AG08395 (cell line): Measurements from ENCODE around the gene FRMD4A.

Experiments used
- DNase-seq: peaks from one replicate; pipeline ENCODE4 v3.0.0; 2012; ENCODE audit warnings: mixed read lengths, low spot score

The FRMD4A gene

GRCh38 chr10:13750299-13751190, 580.2 kb downstream of the FRMD4A start:
- no peak for DNase-seq

- no peak for DNase-seq
Measured at GRCh38 chr10:13745271-13745670, 585.5 kb downstream of the FRMD4A start.

GRCh38 chr10:13743963-13744362, 586.8 kb downstream of the FRMD4A start:
- DNase-seq, result no peak

- DNase-seq, result no peak
Measured at GRCh38 chr10:13743101-13743693, 587.5 kb downstream of the FRMD4A start.

GRCh38 chr10:13741438-13741837, 589.3 kb downstream of the FRMD4A start:
- no peak for DNase-seq

GRCh38 chr10:13740461-13740860, 590.3 kb downstream of the FRMD4A start:
- no peak for DNase-seq

- peak; percentile 14 for DNase-seq
Measured at GRCh38 chr10:13739183-13739582, 591.5 kb downstream of the FRMD4A start.

- DNase-seq, result no peak
Measured at GRCh38 chr10:13736506-13736905, 594.2 kb downstream of the FRMD4A start.

GRCh38 chr10:13734151-13734550, 596.6 kb downstream of the FRMD4A start:
- DNase-seq, result no peak

GRCh38 chr10:13733071-13733470, 597.7 kb downstream of the FRMD4A start:
- DNase-seq, result no peak

- DNase-seq, result no peak
Measured at GRCh38 chr10:13732465-13732881, 598.3 kb downstream of the FRMD4A start.

GRCh38 chr10:13731799-13732198, 598.9 kb downstream of the FRMD4A start:
- no peak for DNase-seq

GRCh38 chr10:13730956-13731355, 599.8 kb downstream of the FRMD4A start:
- no peak for DNase-seq

GRCh38 chr10:13730306-13730652, 600.4 kb downstream of the FRMD4A start:
- no peak for DNase-seq

GRCh38 chr10:13729586-13730305, 601.0 kb downstream of the FRMD4A start:
- no peak for DNase-seq

- no peak for DNase-seq
Measured at GRCh38 chr10:13728898-13729535, 601.7 kb downstream of the FRMD4A start.

- DNase-seq, result no peak
Measured at GRCh38 chr10:13725594-13725993, 605.1 kb downstream of the FRMD4A start.

- DNase-seq, result peak; percentile 51
Measured at GRCh38 chr10:13724484-13724883, 606.2 kb downstream of the FRMD4A start.

GRCh38 chr10:13722747-13723653, 607.7 kb downstream of the FRMD4A start:
- DNase-seq, result no peak

GRCh38 chr10:13721486-13721885, 609.2 kb downstream of the FRMD4A start:
- no peak for DNase-seq

GRCh38 chr10:13720699-13721098, 610.0 kb downstream of the FRMD4A start:
- no peak for DNase-seq
